SKM-1 (cell line): ENCODE measurements around the gene MED23.
A peak's percentile ranks its signal among the peaks of the same experiment; 100 is the strongest.

ENCODE experiments used
- DNase-seq: peaks from one replicate; lab custom pipeline; 2025; ENCODE audit not compliant: unreplicated experiment; lab: John Stamatoyannopoulos, UW

MED23 gene, protein sequence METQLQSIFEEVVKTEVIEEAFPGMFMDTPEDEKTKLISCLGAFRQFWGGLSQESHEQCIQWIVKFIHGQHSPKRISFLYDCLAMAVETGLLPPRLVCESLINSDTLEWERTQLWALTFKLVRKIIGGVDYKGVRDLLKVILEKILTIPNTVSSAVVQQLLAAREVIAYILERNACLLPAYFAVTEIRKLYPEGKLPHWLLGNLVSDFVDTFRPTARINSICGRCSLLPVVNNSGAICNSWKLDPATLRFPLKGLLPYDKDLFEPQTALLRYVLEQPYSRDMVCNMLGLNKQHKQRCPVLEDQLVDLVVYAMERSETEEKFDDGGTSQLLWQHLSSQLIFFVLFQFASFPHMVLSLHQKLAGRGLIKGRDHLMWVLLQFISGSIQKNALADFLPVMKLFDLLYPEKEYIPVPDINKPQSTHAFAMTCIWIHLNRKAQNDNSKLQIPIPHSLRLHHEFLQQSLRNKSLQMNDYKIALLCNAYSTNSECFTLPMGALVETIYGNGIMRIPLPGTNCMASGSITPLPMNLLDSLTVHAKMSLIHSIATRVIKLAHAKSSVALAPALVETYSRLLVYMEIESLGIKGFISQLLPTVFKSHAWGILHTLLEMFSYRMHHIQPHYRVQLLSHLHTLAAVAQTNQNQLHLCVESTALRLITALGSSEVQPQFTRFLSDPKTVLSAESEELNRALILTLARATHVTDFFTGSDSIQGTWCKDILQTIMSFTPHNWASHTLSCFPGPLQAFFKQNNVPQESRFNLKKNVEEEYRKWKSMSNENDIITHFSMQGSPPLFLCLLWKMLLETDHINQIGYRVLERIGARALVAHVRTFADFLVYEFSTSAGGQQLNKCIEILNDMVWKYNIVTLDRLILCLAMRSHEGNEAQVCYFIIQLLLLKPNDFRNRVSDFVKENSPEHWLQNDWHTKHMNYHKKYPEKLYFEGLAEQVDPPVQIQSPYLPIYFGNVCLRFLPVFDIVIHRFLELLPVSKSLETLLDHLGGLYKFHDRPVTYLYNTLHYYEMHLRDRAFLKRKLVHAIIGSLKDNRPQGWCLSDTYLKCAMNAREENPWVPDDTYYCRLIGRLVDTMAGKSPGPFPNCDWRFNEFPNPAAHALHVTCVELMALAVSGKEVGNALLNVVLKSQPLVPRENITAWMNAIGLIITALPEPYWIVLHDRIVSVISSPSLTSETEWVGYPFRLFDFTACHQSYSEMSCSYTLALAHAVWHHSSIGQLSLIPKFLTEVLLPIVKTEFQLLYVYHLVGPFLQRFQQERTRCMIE (N-terminal part only)

DNA sequence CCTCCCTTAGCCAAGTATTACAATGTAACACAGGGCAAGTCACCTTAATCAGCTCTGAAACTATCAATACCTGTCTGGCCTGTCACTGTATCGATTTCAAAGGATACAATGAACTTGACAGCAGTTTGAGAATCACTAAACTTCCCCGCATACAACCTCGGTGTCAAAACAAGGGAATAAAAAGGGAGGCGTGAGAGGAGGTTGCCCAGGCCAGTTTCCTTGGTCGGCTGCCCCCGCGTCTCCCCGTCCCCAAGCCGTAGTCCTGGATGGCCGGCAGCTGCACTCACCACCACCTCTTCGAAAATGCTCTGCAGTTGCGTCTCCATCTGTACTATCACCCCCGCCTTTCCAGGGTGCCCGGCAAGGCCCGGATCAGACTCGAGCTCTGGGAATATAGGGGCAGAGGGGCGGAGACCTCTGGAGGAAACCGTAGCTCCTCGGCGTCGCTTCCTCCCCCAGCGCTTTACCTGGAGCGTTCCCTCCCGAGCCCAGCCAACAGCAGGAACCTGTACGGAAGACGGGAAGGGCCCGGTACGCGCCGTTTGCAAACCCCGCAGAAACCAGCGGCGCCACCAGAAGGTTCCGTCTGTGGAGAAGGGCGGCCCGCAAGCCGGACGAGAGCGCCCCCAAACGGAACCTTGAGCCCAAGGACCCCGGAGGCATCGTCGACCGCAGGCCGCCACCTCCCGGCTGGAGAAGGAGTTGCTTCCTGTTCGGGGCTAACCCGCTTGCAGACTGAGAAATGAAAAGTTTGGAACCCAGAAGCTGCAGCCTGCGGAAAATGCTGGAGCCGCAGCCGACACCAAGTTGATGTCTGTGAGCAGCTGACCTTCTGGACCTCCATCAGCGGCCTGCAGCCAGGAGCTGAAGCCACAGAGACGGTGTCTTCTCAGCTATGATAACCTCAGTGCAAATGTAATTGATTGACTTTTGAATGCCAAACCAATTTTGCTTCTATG lies at the start of gene MED23:
TSS of gene MED23 (minus strand) at position 519 of the 959 bp plus-strand sequence. CDS start at position 326, 193 bp downstream.
- peak; percentile 89 for DNase-seq

DNA sequence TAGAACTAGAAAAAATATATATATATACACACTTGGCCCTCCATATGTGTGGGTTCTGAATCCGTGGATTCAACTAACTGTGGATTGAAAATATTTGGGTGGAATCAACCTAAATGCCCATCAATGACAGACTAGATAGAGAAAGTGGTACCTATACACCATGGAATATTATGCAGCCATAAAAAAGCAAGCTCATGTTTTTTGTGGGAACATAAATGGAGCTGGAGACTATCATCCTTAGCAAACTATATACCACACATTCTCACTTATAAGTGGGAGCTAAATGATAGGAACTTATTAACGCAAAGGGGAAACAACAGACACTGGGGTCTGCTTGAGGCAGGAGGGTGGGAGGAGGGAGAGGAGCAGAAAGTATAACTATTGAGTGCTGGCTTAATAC lies 45.1 kb upstream of the MED23 start:
- DNase-seq: no peak

DNA sequence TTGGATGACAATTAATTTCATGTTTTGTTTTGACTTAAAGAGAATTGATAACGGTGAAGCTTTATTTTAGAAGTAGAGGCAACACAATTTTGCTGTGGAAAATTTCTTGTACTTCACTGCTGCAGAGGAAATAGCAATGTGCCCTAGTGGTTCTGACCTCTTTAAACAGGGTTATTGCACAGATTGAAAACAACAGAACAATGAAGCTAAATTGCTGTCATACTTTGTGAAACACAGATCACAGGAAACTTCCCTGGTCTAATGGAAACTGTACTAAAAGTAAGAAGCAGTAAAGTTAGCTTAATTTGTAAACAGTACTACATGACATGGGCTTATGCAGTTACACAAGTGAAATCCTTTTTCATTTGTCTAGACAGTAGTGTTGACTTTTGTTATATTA lies 41.8 kb upstream of the MED23 start:
- no peak for DNase-seq

DNA sequence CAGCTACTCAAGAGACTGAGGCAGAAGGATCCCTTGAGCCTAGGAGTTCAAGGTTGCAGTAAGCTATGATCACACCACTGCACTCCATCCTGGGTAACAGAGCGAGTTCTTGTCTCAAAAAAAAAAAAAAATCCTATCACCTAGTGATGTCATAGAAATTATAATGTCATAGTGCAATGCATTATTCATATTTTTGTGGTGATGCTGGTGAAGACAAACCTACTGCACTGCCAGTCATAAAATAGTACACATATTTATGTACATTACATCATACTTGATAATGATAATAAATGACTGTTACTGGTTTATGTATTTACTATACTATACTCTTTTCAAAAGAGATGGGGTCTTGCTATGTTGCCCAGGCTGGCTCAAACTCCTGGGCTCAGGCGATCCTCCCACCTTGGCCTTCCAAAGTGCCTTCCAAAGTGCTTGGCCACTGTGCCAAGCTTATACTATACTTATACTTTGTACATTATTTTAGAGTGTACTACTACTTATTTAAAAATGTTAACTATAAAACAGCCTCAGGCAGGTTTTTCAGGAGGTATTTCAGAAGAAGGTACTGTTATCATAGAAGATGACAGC lies 35.6 kb upstream of the MED23 start:
- DNase-seq: no peak

DNA sequence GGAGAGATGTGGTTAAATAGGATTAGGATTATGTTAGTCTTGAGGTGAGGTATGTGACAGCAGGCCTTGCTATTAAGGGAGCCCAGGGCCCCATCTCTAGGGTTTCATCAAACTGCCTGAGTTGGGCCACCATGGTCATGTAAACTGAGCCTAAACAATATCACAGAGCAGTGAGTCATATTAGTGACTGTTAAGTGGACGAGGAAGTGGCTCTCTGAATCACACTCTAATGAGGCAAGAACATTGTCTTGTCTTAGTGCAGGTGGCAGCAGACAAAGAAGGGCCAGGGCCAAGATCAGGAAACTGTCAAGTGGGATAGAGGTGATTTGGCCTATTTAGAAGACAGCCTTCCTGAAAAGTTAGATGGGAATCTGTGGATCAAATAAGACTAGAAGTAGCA lies 32.2 kb upstream of the MED23 start:
- DNase-seq: peak; percentile 4

DNA sequence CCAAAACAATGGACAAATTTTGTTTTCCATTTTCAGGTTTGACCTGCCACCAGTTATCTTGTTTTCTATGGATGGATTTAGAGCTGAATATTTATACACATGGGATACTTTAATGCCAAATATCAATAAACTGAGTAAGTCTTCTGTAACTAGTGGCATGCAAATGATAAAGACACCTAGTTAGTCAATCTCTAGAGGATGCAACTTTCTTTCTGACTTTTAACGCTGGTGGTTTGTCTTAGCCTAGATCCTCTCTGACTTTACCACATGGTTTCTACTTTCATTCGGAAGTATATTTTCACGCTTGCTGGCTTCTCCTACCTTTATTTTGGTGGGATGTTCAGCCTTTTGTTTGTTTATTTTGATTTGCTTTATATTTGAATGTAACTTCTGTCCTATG lies 30.2 kb upstream of the MED23 start:
- no peak for DNase-seq

DNA sequence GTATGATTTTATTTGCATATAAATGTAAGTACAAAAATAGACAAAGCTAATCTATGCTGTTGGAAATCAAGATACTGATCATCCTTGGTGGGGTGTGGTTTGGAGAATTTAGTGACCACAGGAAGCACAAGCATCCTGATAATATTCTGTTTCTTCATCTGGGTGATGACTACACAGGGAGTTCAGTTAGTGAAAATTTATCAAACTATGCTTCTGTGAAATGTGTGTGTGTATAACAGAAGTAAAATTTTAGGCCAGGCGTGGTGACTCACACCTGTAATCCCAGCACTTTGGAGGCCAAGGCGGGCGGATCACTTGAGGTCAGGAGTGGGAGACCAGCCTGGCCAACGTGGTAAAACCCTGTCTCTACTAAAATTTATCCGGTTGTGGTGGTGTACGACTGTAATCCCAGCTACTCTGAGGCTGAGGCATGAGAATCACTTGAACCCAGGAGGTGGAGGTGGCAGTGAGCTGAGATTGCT lies 29.6 kb upstream of the MED23 start:
- DNase-seq: no peak

DNA sequence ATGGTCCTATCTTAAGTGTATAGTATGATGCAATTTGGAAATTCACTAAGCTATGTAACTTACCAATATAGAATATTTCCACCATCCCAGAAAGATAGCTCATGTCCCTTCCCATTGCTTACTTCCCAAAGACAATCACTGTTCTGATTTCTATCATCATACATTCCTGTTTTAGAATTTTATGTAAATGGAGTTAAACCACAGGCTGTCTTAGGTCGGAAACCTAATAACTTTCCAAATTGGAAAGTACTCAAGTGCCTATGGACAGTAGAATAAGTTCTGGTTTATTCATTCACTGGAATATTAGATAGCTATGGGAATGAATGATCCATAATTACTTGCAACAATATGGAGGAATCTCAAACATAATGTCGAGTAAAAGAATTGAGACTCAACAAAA lies 29.2 kb upstream of the MED23 start:
- DNase-seq: no peak

DNA sequence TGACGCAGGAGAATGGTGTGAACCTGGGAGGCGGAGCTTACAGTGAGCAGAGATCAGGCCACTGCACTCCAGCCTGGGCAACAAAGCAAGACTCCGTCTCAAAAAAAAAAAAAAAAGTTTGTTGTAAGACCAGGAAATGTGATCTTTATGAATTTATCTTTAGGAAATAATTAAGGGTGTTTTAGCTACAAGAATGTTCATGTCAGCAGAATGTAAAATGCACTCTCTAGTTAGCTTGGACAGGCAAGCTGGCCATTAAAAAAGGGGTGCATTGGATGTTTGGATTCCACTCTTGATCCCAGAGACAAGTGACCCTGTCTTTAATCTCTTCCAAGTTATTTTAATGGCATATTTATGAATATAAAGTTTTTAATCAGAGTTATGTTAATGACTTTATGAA lies 28.6 kb upstream of the MED23 start:
- no peak for DNase-seq

DNA sequence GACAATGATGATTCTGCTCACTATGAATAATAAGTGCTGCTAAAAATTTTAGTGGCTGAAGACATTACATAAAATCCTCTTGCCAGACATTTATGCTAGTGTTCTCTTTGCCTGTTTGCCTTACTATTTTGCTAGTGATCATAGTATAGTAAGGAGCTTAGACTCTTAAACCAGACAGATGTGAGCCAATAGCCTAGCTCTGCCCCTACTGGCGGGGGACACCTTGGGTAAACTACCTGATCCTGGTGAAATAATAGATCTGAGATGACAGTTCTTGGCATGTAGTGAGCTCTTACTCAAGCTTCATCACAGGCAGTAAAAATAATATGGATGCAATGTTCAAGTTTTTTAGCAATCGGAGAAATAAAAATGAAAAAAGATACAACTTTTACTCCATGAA lies 27.9 kb upstream of the MED23 start:
- DNase-seq: no peak

DNA sequence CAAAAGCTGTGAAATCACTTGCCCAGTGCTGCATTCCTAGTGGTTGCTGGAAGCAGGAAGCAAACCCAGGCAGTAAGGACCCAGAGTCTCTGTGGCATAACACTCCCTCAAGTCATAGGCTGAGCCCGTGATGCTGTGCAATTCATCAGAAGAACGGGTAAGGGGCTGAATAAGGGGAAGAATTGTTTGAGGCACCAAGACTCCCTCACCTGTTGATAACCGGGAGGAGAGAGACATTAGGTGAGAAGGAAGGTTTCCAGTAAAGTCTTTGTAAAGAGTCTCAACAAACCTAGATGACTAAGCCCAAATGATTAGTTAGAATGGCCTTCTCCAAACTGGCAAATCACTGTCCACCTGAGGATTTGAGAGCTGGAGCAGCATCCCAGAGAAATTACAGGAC lies 27.3 kb upstream of the MED23 start:
- no peak for DNase-seq

DNA sequence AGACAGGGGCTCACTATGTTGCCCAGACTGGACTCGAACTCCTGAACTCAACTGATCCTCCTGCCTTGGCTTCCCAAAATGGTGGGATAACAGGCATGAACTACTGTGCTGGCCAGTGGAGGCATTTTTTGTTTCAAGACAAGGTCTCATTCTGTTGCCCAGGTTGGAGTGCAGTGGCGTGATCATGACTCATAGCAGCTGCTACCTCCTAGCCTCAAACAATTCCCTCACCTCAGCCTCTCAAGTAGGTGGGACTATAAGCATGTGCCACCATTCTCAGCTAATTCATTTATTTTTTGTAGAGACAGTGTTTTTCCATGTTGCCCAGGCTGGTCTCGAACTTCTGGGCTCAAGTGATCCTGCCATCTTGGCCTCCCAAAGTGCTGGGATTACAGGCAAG lies 26.3 kb upstream of the MED23 start:
- DNase-seq: no peak

DNA sequence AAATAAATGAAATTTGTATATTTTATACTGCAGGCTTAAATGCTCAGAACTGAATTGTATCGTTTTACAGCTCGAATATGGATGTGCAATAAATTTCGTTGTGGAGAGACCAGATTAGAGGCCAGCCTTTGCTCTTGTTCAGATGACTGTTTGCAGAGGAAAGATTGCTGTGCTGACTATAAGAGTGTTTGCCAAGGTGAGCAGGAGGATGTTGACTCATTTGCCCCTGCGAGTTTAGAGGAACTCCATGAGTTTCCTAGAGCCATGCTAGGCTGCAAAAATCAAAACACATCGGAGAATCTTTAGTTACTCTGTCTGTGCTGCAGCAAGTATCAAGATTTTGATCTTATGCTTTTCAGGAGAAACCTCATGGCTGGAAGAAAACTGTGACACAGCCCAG lies 24.4 kb upstream of the MED23 start:
- no peak for DNase-seq

DNA sequence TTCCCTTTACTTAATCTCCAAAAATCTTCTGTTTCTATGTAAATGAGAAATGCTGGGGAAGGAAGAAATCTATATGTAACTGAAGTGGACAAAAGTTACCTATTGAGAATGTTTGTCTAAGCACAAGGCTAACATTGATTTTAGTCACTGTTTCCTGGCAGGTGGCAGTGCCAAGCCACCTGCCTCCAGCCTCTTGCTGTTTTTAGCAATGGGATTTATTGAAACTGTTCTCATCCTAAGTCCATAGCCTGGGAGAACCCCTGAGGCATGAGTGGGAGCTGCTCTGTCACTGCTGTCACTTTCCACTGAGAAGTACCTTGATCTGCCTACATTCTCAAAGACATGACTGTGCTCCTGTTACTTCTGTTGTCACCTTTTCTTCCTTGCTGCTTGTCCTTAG lies 23.7 kb upstream of the MED23 start:
- DNase-seq: no peak

DNA sequence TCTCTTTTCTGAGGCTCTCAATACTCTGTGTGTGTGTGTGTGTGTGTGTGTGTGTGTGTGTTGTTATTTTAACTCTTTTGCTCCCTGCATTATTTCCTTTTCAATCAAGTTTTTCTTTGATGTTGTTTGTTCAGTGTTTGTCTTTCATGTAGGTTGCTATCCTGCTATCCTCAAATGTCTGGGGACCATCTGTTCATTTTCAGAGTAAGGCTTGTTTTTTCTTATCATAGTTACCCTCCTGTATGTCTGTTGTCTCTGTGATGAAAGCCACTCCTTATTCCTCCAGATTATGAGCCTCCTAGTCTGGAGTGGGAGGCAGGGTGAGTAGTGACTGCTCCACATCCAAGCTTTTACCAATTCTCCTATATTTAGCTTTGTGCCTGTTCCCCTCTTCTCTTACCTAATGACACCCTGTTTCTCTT lies 18.2 kb upstream of the MED23 start:
- DNase-seq: no peak

DNA sequence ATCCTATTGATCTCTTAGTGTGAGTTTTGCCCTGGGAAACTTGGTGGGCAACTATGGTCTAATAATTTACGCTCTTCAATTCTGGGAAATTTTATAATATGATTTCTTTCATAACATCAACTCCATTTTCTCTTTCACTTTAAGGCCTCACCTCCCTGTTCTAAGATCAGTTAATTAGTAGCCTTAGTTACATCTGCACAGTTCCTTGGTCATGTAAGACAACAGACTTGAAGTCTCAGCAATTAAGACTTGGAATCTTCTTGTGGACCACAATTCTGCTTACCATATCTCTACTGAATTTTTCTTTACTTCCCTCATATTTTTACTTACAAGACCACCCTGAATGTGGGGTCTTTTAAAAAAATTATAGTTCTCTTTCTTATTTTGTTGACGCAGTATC lies 17.8 kb upstream of the MED23 start:
- no peak for DNase-seq

DNA sequence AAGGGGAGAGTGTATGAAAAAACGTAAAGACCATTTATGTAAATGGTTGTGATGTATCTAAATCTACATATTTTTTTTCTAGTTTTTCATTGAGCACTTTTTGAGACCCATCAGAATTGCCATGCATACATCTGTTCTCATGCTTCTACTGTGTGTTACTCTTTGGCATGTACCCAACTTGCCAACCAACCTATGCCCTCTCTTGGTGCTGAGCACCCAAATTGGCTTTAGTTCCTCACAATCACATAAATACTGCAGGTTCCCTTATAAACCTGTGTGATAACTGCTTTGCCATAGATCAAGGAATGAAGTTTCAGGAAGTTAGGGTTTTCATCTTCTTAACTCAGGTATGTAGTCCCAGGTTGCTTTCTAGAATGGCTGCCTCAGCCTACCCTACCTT lies 16.9 kb upstream of the MED23 start:
- no peak for DNase-seq

DNA sequence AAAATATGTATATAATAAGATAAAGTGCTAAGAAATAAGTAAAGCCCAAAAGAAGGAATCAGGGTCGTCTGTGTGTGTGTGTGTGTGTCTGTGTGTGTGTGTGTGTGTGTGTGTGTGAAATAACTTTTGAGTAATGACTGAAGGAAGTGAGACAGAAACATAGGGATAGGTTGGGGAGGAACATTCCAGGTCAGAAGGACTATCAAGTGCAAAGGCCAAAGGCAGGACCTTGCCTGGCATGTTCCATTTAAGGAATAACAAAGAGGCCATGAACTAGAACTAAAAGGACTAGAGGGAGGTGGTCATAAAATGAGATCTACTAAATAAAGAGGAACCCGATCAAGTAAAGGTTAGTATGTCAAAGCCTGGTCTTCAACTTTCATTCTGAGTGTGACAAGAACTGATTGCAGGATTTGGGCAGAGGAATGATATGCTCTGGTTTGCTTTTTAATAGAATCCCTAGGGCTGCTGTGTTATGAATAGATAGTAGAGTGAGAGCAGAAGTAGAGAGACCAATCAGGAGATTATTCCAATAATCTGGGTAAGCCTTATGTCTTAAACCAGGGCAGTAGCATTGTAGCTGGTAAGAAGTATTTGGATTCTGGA lies 15.9 kb upstream of the MED23 start:
- DNase-seq: no peak

DNA sequence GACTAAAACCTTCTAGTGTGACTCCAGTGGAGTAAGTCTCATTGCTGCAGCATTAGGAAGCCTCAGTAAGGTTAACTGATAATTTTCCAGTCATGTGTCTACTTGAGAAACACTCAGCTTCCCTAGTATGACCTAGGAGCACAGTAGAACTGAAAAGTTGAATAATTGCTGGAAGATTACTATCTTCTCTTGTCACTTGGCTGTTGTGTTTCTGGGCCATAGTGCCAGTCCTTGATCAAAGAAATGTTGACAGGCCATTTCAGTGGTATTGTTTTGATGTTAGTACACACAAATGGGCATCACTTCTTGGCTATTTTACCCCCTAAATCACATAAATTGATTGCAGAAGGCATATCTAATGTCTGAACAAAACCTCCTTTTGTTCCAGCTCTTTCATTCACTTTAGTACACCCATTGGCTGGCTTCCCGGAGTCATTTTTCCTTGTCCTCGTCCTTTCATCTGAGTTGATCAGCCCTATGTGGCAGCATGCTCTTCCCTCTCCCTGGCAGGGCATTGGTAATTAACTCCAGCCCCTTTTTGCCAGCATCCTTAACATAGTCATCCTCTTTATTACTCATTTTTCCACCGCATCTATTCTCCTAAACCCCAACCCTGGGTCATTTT lies 15.1 kb upstream of the MED23 start:
- DNase-seq: no peak
